Measurements from ENCODE around the gene ZNF513.
"Not testable (repeated sequence)": the region's sequence is repeated elsewhere in the genome, so short reads cannot be mapped to it uniquely, and the experiment has no call there.

The ZNF513 gene, protein sequence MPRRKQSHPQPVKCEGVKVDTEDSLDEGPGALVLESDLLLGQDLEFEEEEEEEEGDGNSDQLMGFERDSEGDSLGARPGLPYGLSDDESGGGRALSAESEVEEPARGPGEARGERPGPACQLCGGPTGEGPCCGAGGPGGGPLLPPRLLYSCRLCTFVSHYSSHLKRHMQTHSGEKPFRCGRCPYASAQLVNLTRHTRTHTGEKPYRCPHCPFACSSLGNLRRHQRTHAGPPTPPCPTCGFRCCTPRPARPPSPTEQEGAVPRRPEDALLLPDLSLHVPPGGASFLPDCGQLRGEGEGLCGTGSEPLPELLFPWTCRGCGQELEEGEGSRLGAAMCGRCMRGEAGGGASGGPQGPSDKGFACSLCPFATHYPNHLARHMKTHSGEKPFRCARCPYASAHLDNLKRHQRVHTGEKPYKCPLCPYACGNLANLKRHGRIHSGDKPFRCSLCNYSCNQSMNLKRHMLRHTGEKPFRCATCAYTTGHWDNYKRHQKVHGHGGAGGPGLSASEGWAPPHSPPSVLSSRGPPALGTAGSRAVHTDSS

DNA sequence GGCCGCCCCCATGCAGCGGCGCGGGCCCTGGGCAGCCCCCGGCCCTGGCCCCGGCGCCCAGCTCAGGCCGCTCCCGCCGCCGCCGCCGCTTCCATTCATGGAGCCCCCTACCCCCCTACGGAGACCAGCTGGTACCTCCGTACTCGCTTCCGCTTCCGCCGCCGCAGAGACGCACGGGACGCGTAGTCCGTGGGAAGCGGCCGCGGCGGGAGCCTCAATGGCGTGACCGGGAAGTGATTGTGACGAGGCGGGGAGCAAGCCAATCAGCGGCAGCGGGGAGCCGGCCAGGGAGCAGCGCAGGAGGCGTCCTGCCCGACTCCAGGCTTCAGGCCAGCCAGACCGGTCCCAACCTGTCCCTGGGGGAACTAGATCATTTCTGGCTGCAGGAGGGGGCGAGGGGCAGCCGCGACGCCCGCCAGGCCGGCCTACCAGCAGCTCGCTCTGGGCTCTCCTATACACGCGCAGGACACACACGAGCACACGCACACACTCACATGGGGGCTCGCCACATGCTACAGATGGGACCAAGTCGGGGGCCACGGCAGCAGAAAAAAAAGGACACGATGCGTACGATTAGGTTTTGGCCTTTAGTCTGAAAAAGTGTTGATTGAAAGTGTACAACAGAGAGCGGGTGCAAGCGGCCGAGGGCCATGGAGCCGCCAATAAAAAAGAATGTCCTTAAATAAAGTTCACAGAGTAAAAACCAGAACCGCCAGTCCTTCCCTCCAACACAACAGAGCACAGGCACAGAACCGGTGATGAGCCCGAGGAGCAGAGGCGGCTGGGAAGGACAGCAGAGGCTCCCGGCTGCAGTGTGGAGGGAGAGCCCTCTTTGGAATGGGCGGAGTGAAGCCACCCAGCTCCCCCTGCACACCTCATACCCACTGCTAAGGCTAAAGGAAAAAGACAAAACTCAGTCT is at the start of gene ZNF513:
Gene ZNF513, minus strand, starts transcription at position 109 of the 920 bp plus-strand sequence. CDS start 208 bp downstream, outside the sequence.
- DNase-seq: peak; percentile 95

DNA sequence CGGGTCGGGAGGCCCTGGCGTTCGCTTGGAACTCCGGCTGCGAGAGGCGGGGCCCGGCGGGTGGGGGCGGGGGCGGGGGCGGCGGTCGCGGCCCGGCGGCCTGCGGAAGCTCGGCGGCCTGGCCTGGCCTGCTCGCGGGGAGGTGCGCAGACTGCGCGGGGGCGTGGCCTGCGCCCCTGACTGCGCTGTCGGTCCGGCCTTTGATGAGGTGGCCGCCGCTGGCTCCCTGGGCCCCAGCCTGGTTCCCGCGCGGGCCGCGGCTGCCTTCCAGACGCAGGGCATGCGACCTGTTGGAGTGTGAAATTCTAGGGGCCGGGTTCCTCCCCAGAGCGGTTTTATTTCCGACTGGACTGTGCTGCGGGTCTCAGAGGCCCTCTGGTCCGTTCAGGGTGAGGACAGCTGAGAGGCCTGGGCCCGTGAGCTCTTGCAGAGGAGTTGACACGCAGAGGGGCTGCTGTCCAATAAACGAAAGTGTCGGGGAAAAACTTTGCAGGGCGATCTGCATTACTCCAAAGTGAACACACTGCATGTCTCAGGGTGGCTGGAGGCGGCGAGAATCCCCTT is 48.5 kb upstream of the ZNF513 start:
- peak; percentile 88 for DNase-seq

DNA sequence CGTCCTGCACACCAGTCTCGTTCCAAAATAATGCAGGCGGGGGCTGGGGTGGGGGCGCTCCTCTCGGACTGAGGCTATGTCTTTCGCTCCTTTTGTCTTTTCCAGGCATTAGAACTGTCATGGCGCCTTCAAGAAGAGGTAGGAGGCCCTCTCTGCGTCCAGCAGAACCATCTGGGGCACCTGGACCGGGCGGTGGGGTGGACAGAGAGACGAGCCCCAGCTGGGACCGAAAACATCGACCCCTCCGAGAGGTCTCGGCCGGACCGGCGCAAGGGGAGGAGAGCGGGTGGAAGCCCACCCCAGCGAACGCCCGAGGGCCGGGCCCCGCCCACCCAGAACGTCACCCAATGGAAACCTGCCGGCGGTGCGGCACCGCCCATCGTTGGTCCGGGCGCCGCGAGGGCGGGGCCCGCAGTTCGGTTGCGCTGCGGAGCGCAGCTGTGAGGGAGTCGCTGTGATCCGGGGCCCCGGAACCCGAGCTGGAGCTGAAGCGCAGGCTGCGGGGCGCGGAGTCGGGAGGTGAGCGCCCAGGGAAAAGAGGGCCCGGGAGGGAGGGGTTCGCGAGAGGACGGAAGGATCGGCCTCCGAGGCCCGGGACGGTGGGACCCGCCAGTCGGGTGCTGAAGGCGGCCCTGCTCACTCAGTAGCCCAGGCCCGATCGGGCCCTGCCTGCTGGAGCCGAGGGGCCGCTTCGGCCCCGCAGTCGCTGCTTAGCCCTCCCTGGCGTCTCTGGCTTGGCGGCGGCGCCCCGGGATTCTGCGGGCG is 47.9 kb upstream of the ZNF513 start, which contains the start of gene NRBP1:
Gene NRBP1, plus strand, starts transcription at position 419 of the 765 bp plus-strand sequence. CDS start 4,643 bp downstream, outside the sequence.
- peak; percentile 95 for DNase-seq

DNA sequence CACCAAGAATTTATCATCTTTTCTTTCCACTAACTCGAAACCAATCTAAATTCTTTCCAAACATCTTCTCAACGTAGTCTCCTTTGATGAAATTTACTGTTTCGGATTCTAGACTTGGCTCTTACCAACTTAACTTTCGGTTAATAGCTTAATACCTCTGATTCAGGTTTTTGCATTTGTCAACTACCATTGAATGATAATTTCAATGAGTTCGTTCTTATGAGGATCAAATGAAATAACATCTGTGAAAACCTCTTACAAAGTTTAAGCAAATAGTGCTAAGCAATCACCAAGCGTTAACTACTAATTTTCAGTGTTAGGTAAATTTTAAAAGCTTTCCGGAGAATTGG is 47.3 kb upstream of the ZNF513 start:
- no peak for DNase-seq

DNA sequence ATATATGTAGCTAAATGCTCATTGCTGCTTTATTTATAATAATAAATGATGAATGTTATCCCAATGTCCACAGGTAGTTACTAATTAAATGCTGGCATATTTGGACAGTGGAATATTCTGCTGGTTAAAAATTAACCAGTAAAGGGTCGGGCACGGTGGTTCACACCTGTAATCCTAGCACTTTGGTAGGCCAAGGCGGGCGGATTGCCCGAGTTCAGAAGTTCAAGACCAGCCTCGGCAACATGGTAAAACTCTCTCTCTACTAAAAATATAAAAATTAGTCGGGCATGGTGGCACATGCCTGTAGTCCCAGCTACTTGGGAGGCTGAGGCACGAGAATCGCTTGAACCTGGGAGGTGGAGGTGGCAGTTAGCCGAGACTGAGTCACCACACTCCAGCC is 44.5 kb upstream of the ZNF513 start:
- DNase-seq: not testable (repeated sequence)

DNA sequence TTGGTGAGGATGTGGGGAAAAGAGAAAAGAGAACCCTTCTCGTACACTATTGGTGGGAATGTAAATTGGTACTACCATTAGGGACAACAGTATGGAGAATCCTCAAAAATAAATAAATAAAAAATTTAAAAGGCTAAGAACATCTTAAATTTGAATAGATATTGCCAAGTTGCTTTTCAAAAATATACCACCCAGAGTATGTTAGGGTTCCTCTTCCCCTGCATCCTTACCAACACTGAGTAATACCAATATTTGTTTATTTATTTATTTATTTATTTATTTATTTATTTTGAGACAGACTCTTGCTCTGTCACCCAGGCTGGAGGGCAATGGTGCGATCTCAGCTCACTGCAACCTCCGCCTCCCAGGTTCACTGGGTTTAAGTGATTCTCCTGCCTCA is 42.4 kb upstream of the ZNF513 start:
- DNase-seq: no peak

DNA sequence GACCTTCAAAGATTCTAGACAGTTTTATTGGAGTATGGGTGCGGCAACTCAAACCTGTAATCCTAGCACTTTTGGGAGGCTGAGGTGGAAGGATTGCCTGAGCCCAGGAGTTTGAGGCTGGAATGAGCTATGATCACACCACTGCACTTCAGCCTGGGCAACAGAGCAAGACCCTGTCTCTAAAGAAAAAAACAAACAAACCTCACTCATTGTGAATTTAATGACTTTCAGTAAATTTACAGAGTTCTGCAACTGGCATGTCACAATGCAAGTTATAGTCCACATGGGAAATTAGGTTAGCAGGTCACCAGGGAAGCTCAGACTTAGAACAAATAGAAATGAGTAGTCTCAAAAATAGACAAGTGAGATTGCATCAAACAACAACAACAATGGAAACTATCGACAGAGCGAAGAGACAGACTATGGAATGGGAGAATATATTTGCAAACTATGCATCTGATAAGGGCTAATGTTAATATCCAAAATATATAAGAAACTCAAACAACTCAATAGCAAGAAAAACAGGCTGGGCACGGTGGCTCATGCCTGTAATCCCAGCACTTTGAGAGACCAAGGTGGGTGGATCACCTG is 41.2 kb upstream of the ZNF513 start:
- no peak for DNase-seq

DNA sequence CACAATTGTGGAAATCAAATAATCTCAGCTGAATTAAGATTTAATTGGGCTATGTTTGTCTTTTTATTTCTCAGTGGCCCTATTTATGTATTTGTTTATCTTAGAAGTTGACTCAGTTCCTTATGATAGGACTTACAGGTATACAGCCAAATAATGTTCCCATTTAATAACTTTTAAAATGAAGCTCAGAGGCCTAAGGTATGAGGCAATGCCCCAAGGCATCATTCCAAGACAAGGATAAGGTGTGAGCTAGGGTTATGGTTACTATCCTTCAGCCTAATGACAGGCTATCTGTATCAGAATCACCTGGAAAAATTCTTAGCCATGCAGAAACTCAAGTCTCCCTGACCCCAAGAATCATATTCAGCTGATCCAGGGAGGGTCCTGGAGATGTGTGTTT is 40.5 kb upstream of the ZNF513 start:
- DNase-seq: no peak

DNA sequence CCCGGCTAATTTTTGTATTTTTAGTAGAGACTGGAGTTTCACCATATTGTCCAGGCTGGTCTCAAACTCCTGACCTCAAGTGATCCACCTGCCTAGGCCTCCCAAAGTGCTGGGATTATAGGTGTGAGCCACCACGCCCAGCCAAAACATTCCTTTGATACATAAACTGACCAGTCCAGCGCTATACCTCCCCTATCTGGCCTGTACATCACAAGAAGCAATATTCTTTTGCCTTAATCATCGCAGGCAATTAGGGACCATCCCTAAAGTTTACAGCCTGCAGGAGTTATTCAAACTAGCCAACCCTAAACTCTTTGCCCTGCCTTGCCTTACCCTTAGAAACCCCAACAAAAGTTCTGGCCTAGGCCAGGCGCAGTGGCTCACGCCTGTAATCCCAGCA is 35.6 kb upstream of the ZNF513 start:
- DNase-seq: no peak

DNA sequence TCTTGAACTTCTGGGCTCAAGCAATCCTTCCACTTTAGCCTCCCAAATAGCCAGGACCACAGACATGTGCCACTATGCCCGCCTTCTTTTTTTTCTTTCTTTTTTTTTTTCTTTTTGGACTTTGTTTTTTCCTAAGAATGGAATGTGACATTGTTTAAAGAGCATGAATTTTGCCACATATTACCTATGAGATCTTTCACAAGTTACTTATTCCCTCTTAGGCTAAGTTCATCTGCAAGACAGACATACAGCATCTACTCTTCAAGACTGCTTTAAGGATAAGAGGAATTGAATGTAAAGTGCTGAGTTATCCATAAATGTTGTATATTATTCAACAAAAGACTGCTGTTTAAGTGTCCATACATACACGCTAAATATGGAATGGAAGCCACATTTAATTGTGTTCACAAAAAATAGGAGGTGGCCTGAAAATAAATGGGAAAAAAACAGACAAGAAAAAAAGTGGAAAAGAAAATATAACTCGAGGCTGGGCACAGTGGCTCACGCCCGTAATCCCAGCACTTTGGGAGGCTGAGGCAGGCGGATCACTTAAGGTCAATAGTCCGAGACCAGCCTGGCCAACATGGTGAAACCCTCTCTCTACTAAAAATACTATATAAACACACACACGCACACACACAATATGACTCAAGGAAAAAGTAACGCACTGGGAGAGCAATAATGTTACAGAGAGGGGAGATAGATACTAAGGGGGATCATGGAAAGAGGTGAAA is 32.1 kb upstream of the ZNF513 start:
- DNase-seq: no peak

DNA sequence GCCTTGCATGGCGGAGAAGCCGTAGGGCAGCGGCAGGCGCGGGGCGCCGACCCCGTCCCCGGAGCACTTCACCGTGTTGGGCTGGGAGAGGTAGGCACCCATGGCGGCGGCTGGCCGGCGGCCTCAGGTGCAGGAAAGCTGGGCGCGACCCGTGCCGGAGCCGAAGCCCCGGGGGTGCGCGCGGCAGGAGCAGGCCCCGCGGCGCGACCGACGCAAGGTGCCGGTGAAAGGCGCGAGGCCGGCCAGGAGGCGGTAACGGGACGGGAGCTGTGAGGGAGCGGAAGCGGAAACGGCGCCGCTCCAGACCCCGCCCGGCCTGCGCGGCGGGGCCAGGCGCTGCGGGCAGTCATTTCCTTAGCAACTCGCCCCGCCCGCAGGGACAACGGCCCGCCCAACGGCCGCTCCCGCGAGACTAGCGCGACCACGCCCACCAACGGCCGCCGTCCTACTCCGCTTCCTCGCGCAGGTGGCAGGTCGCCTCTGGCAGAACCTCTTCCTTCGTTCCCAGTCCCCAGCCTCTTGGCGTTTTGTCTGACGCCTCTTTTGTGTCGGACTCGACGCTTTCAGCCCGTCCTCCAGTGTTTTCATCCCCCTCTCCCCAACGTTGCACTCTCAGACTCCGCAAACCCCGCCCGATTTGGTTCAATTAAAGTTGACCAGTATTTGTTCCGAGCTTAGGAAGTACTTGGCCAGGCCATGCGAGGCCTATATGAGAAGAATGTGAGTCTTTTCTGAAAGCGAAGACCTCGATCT is 29.0 kb upstream of the ZNF513 start, which contains the start of gene PPM1G:
Gene PPM1G, minus strand, starts transcription at position 271 of the 753 bp plus-strand sequence. Its CDS starts 169 bp downstream, at position 102.
- DNase-seq: peak; percentile 97

DNA sequence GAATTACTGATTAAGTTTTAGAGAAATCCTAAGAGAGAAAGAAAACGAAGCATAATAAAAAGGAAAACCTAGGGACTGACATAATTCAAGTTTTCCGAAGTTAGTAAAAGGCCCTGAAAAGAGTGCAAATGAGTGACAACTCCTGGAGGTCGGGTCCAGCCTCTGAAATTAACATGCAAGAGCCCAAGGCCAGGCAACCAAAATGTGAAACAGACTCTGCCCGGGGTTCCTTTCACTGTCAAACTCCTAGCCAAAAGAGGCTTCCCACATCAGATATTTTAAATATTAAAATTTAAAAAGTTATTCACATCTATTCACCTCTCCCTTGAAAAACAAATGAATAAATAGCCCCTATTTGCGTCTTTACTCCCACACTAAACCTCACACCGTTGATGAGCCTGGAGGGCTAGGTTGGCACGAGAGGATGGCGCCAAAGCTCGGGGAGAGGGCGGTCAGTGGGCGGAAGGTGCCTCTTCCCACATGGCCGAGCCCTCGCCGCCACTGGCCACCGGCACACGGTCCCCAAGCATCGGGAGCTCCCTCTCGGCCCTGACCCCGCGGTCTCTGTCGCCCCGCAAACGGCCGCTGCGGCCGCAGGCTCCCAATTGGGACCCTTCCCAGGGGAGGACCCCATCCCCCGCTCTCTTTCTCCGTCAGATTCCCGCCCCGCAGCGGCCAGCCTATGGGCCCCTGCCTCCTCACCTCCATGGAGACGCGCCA is 28.2 kb upstream of the ZNF513 start:
- DNase-seq: peak; percentile 42

DNA sequence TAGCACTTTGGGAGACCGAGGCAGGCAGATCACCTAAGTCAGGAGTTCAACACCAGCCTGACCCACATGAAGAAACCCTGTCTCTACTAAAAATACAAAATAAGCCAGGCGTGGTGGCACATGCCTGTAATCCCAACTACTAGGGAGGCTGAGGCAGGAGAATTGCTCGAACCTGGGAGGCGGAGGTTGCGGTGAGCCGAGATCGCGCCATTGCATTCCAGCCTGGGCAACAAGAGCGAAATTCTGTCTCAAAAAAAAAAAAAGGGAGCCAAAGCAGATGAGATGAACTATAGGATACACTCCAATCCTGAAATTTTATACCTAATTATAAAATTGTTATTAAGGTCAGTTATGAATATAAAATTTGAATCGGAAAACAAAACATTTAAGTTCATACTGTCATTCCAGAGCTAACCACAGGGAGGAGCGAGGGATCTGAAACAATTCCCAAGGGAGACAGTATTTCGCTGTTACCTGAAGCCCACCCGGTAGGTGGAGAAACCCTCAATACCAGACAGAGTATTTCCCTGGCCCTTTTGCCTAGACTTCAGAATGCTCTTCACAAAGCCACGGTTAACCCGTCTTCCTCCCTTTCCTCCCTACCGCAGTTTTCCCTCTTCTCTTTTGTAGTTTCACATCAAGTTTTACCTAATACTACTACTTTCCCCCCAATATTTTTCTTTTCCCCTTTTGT is 27.4 kb upstream of the ZNF513 start:
- DNase-seq: no peak

DNA sequence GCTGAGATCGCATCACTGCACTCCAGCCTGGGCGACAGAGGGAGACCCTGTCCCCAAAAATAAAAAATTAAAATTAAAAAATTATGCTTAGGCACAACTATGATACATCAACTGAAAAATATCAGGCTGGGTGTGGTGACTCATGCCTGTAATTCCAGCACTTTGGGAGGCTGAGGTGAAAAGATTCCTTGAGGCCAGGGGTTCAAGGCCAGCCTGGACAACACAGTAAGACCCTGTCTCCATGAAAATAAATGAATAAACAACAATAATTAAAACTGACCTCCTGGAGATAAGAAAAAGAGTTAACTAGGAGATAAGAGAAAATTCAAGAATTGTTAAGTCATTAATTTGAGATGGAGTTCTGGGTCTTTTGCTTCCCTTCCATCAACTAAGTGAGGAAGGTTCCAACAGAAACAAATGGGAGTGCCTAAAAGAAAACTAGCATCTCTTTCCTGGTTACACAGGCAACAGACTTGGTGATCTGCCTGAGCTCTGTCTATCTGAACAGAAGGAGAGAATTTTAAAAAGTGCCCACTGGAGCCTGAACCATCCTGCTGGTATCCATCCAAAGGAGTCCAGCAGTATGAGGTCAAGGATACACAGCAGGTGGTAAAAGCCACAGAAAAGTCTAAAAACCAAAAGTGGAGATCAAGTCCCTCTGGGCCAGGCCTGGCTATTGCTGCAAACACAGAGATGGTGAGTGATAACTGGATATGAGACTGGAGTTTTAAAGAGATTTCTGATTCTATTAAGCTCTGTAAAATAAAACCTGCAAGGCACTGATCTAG is 20.0 kb upstream of the ZNF513 start:
- DNase-seq: no peak

DNA sequence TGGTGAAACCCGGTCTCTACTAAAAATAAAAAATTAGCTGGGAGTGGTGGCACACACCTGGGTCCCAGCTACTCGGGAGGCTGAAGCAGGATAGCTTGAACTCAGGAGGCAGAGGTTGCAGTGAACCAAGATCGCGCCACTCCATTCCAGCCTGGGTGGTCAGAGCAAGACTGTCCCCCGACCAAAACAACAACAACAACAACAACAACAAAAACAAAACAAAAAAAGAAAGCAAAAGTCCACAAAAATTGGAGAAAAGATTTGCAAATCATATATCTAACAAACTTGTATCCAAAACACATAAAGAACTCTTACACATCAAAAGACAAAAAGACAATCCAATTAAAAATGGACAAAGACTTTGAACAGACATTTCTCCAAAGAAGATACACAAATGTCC is 18.4 kb upstream of the ZNF513 start:
- no peak for DNase-seq

DNA sequence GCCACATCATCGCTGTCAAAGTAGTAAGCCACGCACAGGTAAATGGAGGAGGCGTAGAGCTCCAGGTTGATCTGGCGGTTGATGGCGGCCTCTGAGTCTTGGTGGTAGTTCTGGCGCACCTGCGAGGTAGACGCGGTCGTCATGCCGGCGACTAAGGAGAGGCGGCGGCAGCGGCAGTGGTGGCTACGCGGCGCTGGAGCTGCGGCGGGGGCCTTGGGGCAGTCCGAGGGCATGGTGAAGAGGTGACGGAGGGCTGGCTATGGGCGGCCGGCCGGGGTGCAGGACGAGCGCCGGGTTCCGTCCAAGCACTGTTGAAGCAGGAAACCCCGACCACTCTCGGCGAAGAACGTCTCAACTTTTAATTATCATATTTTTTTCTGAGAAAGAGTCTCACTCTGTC is 12.7 kb upstream of the ZNF513 start:
- no peak for DNase-seq

DNA sequence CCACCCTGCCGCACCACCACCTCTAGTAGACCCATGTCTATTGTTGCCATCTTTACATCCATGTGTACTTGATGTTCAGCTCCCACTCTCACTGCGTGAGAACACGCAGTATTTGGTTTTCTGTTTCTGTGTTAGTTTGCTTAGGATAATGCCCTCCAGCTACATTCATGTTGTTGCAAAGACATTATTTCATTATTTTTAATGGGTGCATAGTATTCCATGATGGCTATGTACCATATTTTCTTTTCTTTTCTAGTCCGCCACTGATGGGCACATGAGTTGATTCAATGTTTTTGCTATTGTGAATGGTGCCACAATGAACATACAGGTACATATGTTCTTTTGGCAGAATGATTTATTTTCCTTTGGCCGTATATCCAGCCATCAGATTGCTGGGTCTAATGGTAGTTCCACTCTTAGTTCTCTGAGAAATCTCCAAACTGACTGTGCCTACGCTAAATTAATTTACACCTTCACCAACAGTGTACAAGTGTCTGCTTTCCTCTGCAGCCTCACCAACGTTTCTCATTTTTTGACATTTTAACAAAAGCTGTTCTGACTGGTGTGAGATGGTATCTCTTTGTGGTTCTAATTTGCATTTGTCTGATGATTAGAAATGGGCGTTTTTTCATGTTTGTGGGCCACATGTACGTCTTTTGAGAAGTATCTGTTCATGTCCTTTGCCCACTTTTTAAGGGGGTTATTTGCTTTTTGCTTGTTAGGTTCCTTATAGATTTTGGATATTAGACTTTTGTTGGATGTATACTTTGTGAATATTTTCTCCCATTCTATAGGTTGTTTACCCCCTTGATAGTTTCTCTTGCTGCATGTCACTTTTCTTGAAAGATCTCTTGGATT is 10.5 kb upstream of the ZNF513 start:
- DNase-seq: no peak
